Loucy (cell line): ENCODE data around the gene CIP2A.

Experiments used
- CTCF ChIP-seq: fragments of 200-600 bp; sonication (generic); conservative IDR thresholded peaks from 2 replicates; pipeline ENCODE4 v1.5.1; 2014; ENCODE audit warnings: mild to moderate bottlenecking, antibody characterized with exemption, low read length
- EZH2phosphoT487 ChIP-seq: fragments of 200-600 bp; IDR thresholded peaks from 2 replicates; pipeline ENCODE4 v1.6.1; 2018; ENCODE audit warnings: antibody characterized with exemption, mild to moderate bottlenecking, moderate library complexity, borderline replicate concordance

- TF ChIP-seq CTCF (no peak), EZH2phosphoT487 (no peak)
Observed at GRCh38 chr3:108629974-108630373, 40.7 kb upstream of the CIP2A start.
